GM21576 (cell line): ENCODE measurements around the gene B3GALNT2.

Experiments
- ATAC-seq: cut with Tn5 transposase; IDR thresholded peaks from one replicate; pipeline ENCODE4 v1.9.1; 2021; ENCODE audit warnings: mild to moderate bottlenecking, moderate library complexity; ENCODE audit not compliant: unreplicated experiment

Gene B3GALNT2

DNA sequence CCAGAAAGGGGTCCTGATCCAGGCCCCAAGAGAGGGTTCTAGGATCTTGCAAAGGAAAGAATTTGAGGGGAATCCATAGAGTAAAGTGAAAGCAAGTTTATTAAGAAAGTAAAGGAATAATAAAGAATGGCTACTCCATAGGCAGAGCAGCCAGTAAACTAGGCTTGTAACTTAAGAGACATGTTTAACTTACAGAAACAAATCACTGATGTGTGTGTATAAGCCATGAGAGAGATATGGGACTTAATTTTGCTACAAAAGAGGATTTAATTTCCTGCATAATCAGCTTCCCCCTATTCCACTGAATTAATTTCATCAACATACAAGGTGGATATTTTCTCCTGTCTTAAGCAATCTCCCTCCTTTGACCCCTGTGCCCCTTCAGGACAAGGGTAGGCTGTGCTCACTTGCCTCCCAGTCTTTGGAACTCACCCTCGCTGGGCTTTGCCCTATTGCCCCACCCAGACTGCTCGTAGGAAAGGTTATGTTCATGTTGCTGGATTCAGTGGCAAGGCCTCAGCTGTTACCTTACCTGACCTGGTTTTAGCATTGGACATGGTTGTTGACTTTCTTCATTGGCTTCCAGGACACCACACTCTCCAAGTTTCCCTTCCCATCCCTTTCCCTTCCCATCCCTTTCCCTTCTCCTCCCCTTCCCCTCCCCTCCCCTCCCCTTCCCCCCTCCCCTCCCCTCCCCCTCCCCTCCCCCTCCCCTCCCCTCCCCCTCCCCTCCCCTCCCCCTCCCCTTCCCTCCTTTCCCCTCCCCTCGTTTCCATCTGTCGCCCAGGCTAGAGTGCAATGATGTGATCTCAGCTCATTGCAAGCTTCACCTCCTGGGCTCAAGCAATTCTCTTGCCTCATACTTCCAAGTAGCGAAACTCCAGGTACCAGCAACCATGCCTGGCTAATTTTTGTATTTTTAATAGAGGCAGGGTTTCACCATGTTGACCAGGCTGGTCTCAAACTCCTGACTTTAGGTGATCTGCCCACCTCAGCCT is 92.5 kb downstream of the B3GALNT2 start:
- ATAC-seq = no peak

DNA sequence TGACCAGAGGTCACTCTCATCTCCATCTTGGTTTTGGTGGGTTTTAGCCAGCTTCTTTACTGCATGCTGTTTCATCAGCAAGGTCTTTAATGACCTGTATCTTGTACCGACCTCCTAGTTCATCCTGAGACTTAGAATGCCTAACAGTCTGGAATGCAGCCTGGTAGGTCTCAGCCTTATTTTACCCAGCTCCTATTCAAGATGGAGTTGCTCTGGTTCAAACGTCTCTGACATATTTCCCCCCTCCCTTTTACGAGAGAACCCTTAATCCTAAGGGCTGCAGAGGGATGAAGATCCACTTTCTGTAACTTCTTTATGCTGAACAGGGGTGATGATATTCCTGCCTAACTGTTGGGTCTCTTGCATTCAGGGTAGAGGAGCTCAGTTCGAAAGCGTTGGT is 93.8 kb downstream of the B3GALNT2 start:
- ATAC-seq = no peak

DNA sequence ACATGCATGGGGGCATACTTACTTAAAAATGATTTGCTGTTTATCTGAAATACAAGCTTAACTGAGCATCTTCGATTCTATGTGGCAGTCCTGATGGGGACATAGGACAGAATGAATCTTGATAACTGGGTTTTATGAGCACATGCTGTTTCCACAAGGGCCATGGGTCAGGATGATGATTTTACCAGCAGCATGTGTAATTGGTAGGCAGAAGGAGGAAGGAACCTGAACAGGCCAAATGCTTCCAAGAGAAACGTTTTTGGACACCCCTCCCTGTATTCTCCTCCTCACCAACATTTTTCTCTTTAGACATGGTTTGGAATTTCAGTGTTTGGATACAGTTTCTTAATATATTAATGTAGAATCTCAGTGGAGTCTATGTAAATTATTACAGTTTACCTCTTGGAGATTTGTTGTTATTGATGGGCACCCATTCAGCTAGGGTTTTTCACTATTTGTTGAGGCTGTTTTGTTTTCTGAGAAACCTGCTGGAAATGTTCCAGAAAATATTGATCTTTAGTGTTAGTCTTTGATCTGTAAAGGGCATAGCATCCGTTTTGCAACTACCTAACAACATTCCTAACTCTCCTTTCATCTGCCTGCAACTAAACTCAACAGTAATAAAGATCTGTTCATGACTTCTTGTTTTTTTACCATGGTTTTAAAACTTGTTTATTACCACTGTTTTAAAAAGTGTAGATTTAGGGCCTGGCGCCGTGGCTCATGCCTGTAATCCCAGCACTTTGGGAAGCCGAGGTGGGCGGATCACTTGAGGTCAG is 95.0 kb downstream of the B3GALNT2 start:
- no peak for ATAC-seq

DNA sequence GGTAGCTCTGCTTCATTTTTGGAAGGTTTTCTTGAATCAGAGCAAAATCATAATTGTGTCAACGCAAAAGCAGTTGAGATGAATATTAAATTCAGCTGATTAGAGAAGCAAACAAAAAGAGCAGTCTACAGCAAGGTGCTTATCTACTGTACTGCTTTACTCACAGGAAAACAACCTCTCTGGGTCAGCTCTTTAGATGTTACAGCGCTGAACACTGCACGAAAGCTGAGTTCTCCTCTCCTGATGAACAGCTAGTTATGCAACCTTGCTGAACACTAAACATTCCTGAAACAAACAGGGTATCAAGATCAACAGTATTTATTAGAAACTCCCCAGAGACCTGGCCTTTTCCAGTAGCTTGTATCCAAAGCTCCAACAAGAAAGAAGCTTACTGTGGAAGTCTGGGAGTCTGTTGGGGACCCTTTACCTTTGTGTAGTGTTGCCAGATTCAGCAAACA is 95.7 kb downstream of the B3GALNT2 start:
- ATAC-seq = no peak

DNA sequence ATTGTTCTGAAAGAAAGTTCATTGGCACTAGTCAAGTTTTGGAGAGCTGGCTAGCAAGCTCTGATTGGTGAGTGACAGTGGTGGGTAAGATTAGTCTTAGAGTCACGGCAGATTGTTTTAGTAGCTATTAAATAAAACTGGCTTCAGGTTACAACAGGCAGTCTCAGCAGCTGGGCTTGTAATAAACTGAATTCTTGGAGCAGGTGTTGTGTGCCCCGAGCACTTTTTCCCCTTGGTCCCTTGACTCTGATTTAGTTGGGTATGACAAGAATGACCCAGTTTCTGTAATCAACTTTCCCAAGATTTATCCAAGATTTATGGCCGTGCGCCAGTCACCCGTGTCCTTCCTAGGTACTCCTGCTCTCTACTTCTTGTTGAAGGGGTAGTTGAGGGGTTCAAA is 96.8 kb downstream of the B3GALNT2 start:
- ATAC-seq = no peak

DNA sequence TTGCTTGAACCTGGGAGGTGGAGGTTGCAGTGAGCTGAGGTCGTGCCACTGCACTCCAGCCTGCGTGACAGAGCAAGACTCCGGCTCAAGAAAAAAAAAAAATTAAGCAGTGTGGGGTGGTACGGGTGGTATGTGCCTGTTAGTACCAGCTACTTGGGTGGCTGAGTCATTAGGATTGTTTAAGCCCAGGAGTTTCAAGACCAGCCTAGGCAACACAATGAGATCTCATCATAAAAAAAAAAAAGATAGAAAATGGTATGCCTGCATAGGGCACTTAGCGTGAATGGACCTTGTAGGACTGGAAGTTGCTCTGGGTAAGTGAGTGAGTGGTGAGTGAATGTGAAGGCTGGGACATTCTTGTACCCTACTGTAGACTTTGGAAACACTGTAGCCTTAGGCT is 100.1 kb downstream of the B3GALNT2 start:
- no peak for ATAC-seq

DNA sequence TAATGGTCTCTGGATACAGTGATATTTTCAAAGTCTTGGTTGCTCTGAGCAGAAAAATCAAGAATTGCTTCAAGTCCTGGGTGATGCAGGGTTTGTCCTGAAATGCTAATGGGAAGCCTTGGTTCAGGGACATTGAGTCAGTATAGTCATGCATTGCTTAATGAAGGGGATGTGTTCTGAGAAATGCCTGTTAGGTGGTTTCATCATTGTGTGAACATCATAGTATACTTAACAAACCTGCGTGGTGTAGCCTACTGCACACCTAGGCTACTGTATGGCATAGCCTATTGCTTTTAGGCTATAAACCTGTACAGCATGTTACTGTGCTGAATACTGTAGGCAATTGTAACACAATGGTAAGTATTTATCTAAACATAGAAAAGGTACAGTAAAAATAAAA is 100.7 kb downstream of the B3GALNT2 start:
- no peak for ATAC-seq

DNA sequence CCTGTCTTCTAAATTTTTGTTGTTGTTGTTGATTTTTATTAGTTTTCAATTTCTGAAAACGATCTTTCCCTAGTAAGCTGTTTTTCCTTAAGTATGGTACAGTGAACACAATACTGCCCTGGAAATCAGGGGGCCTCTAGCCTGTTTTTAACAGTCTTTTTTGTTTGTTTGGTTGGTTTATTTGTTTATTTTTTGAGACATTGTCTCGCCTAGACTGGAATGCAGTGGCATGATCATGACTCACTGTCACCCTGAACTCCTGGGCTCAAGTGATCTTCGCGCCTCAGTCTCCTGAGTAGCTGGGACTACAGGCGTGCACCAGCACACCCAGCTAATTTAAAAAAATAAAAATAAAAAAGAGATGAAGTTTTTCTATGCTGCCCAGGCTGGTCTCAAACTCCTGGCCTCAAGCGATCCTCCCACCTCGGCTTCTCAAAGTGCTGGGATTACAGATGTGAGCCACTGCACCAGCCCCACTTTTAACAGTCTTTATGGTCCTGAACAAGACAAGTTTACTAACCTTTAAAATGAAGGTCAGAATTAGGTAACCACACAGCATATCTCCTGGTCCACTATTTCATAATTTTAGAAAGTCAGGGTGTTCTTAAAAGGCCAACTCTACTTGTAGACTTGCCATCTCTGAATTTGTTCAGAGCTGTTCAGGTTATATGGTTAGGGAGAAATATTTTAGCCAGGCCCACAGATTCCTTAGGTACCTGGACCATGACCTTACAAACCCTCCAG is 101.6 kb downstream of the B3GALNT2 start:
- ATAC-seq = no peak

DNA sequence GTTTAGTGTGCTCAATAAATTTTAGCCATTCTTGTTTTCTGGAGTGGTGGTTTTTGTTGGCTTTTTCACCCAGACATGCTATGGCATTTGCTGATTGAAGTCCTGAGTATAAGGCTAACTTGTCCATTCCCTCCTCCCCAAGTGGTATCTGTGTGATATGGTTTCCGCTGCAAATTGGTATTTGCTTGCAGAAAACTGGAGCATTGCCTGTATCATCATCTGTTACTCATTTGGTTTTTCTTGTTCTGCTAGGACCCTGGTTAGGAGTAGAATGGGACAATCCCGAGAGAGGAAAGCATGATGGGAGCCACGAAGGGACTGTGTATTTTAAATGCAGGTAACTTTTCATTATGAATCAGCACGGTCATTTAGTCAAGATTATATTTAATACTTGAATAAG is 103.0 kb downstream of the B3GALNT2 start:
- ATAC-seq = no peak
